ENCODE results near the gene OR51B4.

Gene OR51B4

GRCh38 chr11:5280582-5281102 is 21.1 kb downstream of the OR51B4 start:
- TF ChIP-seq CTCF (IDR thresholded peaks at IDR 0.05; ENCODE audit: low read depth, low read length): no peak

GRCh38 chr11:5279471-5280090 is 22.2 kb downstream of the OR51B4 start:
- TF ChIP-seq CTCF (IDR thresholded peaks at IDR 0.05; ENCODE audit: low read depth, low read length): no peak
- no peak overlapping the region for H3K4me3 ChIP-seq (ENCODE audit: low read depth, low read length)

More at GRCh38 chr11:5280582-5281102, 21.1 kb downstream of the OR51B4 start:
- H3K4me3 ChIP-seq (ENCODE audit: low read depth, low read length): no peak overlapping the region

GRCh38 chr11:5277807-5278382 is 23.9 kb downstream of the OR51B4 start:
- H3K4me3 ChIP-seq (ENCODE audit: low read depth, low read length): no peak overlapping the region
- TF ChIP-seq CTCF (IDR thresholded peaks at IDR 0.05; ENCODE audit: low read depth, low read length): no peak

GRCh38 chr11:5276697-5277096 is 25.0 kb downstream of the OR51B4 start:
- H3K4me3 ChIP-seq (ENCODE audit: low read depth, low read length): no peak overlapping the region
- no peak for TF ChIP-seq CTCF (IDR thresholded peaks at IDR 0.05; ENCODE audit: low read depth, low read length)

GRCh38 chr11:5275369-5276110 is 26.2 kb downstream of the OR51B4 start:
- no peak overlapping the region for H3K4me3 ChIP-seq (ENCODE audit: low read depth, low read length)
- TF ChIP-seq CTCF (IDR thresholded peaks at IDR 0.05; ENCODE audit: low read depth, low read length): no peak

GRCh38 chr11:5274395-5274794 is 27.4 kb downstream of the OR51B4 start:
- TF ChIP-seq CTCF (IDR thresholded peaks at IDR 0.05; ENCODE audit: low read depth, low read length): no peak
- no peak overlapping the region for H3K4me3 ChIP-seq (ENCODE audit: low read depth, low read length)

Measured in WI38 (cell line).